GM19043 (cell line): Measurements from ENCODE around the gene KCTD15.
A peak's percentile ranks its signal among the peaks of the same experiment; 100 is the strongest.
"Not testable (repeated sequence)": the region's sequence is repeated elsewhere in the genome, so short reads cannot be mapped to it uniquely, and the experiment has no call there.

Experiments used
- ATAC-seq: cut with Tn5 transposase; IDR thresholded peaks from one replicate; pipeline ENCODE4 v1.9.1; 2021; ENCODE audit warnings: low read depth; ENCODE audit not compliant: unreplicated experiment

KCTD15 gene

DNA sequence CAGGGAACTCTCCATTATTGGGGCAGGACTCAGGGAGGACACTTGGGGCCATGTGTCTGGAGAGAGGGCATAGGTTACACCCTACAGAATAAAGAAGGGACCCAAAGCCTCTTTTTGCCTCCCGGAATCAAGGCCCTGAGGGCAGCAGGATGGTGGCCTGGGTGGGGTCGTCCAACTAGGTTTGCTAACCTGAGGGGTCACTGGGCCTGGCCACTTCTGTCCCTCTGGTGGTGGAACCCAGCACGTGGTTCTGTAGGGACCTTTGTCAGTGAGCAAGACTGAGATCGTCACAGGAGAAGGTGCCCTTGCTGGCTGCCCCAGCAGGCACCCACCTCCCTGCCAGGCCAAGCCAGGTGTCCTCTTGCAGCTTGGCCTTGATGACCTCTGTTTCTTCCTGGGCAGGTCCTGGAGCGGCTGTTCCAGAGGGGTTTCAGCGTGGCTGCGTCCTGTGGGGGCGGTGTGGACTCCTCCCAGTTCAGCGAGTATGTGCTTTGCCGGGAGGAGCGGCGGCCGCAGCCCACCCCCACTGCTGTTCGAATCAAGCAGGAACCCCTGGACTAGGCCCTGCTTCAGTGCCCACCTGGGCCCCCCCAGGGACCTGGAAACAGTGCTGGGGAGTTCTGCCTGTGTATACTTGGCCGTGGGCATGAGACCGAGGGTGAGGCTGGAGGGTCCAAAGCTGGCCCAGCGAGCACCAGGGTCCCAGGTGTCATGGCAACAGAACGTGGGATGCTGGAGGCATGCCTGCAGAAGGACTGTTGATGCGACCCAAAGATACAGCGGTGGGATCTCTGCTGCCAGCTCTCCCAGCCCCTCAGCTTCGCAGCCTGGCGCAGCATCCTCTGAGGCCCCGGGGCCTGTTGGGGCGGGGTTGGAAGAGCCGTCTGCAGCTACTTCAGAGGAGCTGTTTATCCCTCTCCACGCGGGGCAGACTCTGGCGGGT, 16.0 kb downstream of the KCTD15 start:
- no peak for ATAC-seq

DNA sequence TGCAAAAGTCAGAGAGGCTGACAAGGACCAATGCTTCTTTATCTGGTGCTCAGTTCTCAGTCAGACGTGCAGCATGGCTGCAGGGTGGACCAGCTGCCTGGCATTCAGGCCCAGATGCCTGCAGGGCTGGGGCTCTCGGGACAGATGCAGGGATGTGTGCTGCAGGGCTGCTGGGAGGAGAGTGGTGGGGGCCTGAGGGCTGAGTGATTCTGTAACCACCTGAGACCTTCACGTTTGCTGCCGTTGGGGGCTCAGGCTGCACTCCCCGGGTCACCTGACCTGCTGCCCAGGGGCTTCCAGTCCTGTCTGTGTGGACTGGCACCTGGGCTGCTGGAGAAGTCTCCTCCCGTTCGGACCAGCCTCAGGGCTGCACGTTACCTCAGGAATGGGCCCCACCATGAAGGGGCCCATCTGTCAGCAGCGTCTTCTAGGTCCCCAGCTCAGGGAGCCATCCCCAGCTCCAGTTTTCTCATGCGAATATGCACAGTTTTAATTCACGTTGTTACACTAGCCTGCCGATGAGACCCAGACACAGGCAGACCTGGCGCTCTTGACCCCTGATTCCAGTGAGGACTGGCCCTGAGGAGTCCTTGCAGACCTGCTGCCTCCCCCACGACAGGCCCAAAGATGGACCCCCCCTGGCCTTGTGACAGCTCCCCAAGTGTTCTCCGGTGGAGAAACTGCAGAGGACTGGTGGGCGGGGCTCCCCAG, 16.9 kb downstream of the KCTD15 start:
- ATAC-seq: no peak

DNA sequence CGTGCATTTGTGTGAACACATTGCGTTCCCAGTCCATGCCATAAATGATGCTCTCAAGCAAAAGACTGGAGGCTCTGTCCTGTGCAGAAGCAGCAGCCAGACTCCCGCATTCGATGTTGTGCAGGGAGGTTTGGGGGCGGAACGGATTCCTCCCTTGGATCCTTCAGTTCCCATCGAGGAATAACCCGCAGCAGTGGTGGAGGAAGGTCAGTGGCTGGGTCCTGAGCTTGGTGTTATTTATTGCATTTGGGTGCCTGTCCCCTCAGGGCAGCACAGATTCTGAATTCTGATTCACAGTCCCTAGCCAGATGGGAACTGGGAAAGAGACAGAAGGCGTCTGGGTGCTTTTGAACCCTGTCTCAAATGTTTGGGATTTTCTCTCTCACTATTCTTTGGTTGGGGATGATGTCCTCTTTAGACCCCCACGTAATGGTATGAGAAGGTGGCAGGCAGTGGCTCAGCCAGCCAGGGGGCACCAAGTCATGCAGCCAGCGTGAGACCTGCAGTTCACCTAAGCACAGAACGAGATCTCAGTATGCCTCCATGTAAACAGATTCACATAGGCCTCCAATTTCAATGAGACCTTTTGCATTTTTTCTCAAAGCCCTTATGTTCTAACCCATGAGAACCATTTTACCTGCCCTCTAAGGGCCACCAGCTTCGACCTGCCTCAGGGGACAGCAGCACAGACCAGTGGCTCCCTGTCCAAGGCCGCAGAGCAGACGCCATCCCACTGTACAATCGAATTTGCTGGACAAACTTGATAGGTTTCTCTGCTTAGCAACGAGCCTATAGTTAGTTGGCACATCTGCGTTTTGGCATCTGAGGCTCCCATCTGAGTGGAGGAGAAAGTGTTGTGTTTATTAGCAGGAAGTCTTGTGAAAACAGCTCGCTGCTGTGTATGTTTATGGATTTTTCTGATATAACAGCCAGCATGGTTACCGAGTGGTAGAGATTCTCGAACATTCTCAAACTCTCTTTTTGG, 17.8 kb downstream of the KCTD15 start:
- ATAC-seq: no peak

DNA sequence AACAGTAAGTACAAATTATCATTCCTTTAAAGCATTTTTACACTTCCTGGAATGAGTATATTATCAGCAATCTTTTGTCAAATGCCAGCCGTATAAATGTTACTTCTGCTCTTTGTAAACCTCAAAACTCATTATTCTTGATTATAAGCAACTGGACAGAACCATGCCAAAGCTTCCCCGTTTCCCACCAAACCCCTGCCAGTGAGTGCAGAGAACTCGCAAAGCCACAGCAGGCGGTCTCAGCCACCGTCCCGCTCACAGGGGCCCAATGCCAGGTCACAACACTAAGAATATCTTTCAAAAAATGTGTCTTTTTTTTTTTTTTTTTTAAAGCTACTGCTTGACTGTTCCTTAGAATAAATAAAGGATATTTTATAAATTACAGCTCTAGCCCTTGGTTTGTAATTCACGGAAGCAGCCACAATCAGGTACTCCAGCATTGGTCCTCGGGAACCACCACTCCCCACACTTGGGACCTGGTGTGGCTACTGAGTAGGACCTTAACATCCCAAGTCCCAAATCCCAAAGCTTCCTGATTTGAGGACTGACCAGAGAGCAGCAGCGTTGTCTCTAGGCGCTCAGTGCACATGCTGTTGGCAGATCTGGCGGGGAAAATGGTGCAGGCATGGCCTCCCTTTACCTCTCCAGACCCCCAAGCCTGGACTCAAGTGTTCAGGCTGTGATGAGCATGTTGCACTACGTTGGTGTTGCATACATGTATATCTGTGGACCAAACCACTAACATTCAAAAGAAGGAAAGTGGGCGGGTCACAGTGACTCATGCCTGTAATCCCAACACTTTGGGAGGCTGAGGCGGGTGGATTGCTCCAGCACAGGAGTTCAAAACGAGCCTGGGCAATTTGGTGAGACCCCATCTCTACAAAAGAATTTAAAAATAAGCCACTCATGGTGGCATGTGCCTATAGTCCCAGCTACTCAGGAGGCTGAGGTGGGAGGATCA, 19.0 kb downstream of the KCTD15 start:
- ATAC-seq: no peak

DNA sequence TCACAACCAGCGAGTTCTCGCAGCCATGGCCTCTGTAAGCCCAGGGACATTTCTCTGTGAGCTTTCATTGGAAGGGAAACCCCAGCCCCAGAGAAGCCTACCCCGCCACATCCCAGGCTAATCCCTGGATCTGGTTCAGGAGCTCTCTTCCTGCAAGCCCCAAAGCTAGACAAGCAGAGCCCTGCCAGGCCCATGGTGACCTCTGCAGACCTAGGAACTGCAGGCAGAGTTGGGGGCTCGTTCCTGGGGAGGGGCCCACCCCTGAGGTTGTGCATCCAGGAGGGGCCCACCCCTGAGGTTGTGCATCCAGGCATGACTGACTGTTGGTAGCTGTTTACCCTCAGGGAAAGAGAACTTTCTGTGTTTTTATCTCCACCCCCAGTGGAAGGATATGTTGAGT, 21.7 kb downstream of the KCTD15 start:
- no peak for ATAC-seq

DNA sequence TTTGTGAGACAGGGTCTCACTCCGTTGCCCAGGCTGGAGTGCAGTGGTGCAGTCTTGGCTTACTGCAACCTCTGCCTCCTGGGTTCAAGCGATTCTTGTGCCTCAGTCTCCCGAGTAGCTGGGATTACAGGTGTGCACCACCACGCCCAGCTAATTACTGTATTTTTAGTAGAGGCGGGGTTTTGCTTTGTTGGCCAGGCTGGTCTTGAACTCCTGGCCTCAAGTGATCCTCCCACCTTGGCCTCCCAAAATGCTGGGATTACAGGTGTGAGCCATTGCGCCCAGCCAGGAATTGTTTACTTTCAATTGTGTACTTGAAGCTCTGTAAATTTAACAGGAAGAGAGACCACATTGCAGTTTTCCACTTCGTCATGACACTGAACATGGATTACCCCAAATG, 22.4 kb downstream of the KCTD15 start:
- not testable (repeated sequence) for ATAC-seq

DNA sequence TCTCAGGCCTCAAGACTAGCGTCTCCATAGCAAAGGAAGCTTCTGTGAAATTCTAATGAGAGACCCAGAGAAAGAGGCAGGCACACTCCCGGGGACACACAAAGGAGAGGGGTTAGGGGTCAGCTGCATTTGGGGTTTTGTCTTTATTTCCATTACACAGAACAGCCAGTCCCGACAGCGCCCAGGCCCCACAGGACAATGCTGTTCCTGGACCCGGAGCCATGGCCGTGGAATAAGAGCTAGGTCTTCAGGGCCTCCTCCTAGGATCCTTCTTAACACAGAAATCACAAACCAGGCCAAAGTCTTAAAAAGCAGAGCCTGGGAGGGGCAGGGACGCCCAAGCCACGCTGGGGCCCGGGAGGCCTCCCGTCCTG, 22.8 kb downstream of the KCTD15 start:
- ATAC-seq: no peak

DNA sequence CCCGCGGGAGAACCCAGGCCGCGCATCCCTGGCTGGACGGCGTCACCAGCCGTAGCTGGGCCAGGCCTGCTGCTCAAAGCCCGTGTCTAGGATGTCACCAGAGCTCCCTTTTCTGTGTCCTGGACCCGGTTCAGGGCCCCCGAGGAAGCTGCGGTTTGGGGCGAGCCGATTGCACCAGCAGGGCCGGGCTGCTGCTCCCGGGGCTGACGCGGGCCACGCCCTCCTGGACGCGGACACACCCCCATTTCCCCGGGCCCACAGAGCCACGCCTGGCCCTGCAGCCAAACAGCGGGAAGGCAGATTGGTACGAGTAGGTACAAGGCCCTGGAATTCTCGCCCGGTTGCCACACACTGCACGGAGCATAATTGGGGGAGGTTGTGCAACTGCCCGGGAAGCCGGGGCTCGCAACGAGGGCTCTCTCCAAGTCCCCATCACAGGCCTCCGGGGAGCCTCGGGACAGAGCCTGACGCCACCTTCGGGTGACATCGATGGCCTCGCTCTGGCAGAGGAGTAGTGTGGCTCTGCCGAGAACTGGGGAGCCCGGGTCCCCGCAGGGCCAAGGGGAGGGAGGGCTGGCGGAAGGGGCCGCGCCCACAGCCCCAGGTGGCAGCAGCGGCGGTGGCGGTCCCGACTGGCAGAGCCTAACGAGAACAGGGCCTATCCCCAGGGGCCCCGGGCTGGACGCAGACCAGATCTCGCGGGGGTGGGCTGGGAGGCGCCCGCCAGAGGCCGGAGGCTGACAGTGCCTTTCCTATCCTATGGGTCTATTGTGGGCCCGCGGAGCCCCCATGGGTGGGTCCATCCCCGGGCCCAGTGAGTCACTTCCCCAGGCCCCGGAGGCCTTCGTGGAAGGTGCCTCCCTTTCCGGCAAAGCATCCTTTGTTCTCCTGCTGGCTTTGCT, 23.5 kb downstream of the KCTD15 start:
- peak; percentile 51 for ATAC-seq

DNA sequence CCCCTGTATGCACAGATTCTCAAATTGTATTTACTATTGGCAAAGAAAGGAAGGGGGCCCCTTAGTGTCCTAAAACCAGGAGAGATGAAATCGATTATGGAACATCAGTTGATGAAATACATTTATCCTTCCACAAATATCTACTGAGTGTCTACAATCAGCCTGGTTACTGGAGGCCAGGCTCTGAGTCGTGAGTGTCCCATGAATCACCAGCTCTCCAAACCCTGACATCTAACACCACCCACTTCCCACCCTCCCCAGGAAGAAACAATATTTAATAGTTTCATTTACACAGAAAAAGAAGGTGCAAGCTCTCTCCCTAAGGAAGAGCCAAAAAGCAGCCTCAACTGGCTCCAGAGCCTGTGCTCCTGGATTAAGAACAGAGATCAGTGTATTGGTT, 25.2 kb downstream of the KCTD15 start:
- no peak for ATAC-seq

DNA sequence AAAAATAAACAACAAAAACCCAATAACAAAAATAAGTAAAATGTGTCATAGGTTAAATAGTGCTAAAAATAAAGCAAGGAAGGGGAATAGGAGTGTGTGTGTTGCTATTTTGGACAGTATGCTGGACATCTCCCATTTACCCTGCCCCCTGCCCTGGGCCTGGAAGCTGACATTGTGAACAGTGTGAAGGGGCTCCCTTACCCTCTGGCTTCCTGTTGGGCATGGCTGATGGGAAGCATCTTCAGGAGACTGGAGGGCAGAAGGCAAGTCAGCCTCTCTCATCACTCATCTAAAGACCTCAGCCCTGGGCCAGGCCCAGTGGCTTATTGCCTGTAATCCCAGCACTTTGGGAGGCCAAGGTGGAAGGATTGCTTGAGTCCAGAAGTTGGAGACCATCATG, 26.7 kb downstream of the KCTD15 start:
- ATAC-seq: no peak

DNA sequence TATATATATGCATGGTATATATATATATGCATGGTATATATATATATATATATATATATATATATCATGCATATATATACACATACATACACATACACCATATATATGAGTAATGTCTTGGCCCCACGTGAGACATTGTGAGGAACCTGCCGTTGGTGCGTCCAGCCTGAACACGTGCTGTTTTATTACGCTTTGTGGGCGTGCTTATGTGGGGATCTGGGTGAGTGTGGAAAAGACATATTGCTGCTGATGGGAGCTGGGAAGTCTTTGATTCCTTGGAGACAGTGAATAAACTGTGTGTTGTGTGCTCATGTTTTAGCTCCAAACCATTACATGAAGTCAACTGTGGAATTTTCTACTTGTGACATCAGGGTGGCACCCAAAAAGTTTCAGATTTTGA, 28.9 kb downstream of the KCTD15 start:
- ATAC-seq: no peak

DNA sequence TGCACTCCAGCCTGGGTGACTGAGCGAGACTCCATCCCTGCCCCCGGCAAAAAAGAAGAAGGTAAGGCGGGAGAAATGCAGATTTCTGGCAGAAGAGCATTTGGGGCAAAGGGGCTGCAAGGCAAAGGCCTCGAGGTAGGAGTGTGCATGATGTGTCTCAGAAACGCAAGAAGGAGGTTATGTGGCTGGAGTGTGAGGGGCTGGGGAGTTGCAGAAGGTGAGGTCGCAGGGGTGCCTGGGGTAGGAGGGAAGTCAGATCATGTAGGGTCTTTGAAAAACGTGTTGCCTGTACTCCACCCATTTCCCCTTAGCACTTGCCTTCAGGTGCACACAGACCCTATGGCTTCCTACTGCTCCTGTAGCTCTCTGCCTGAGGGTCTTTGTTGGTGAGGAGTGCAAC, 29.9 kb downstream of the KCTD15 start:
- no peak for ATAC-seq

DNA sequence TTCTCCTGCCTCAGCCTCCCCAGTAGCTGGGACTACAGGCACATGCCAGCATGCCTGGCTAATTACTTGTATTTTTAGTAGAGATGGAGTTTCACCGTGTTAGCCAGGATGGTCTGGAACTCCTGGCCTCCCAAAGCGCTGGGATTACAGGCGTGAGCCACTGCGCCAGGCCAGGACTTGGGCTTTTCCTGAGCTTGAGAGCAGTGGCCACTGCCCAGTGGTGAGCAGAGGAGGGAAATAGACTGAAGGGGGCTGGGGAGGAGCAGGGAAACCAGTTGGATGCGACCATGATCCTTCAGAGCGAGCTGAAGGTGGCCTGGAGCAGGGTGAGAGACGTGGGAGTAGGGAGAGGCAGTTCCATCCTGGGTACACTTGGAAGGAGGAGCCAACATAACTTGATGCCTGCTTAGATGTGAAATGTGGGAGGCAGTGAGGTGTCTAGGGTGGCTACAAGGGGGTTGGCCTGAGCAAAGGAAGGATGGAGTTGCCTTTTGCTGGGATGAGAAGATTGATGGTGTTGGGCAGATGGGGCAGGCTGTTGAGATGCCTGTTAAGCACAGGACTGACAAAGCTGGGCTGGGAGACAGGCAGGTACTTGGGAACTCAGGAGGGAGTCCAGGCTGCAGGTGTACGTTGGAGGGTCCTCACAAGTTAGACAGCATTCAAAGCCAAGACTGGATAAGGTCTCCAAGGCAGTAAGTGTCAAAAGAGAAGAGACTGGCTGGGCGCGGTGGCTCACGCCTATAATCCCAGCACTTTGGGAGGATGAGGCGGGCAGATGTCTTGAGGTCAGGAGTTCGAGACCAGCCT, 31.8 kb downstream of the KCTD15 start:
- ATAC-seq: no peak

DNA sequence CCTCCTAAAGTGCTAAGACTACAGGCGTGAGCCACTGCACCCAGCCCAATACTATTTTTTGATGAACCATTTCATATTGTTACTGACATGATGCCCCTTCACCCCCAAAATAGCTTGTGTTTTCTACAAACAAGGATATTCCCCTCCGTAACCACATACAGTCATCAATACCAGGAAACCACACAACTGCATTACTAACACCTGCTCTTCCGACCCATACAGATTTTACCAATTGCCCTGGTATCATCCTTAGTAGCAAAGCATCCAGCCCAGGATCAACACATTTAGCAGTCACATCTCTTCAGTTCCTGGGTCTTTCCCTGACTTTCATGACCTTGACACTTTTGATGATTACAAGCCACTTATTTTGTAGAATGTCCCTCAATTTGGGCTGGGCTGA, 33.6 kb downstream of the KCTD15 start:
- ATAC-seq: no peak

DNA sequence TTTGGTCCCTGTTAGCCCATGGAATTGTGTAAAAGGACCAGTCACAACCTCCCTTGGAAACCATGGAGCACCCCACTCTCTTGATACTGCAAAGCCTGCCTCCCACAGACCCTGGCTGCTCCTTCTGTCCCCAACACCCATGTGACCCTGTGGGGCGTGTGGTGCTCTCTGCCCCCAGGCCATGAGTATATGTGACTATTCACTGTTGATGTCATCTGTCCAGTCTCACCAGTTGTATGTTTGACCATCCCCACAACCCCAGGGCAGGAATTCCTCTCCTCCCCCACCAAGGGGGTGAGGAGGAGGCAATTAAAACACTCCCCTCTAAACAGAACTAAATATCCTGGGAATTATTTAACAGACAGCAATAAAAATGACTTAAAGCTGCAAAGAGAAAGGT, 35.2 kb downstream of the KCTD15 start:
- no peak for ATAC-seq

DNA sequence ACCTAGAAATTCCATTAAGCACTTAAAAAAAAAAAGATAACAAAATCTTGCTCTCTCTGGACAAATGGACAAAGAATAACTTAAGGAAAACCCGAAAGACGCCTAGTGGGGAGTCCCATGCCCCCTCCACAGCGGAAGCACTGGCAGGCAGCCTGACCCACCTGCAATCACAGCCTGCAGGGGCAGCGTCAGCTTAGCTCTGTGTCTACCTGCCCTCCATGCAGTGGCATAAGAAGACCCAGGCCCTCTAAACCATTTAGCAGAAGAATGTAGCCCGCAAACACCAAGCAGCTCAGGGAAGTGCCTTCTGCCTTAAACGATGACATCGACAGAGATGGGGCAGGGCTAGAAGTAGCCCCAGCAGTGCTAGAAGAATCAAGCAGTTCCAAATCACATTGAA, 36.0 kb downstream of the KCTD15 start:
- ATAC-seq: no peak

DNA sequence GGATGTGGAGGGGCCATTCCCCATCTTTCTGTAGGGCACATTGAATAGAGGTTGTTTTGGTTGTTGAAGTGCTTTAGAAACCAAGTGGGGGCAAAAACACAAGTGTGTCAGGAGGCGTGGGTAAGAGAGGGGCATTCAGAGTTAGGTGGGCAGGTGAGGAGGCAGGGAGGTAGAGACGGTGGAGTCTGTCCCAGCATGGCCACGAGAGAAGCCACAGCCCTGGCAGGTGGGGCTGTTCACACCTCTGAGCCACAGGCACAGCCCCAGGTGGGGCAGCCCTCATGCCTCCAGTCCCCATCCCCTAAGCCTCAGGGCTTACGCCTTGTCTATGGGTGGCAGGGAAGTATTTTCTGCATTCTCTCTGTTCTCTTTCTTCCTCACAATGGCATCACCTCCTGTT, 43.7 kb downstream of the KCTD15 start:
- no peak for ATAC-seq

DNA sequence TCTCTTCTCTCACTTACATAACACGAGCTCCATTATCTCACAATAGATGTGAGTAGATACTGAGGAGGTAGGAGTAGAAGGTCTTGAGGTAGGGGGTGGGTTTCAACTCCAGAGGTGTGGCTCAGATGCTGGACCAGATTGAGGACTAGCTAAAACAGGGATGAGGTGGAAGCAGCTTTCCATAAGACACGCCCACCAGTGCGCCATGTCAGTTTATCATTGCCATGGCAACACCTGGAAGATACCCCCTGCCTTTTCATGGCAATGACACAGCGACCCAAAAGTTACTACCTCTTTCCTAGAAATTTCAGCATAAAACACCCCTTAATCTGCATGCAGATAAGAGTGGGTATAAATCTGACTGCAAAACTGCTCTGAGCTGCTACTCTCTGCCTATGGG, 44.1 kb downstream of the KCTD15 start:
- no peak for ATAC-seq
